ENCODE measurements around the gene RGS18.

DNA sequence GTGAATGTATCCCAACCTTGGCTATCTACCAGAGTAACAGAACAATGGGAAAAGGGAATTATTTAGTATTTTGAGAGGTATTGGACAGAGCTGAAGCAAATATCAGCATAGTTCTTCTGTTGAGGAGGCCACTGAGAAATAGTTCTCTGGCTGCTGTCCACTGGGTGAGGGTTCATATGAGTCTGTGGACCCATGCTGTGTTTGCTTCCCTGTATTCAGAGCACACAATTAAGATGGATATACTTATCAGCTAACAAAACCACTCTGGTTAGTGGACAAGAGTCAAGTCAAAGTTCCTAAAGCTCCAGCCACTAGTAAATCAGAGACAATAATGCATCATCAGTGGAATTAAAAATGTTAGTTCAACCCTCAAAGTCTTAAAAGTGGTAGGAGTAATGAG lies 66.1 kb downstream of the RGS18 start:
- TF ChIP-seq, protein P1, sequence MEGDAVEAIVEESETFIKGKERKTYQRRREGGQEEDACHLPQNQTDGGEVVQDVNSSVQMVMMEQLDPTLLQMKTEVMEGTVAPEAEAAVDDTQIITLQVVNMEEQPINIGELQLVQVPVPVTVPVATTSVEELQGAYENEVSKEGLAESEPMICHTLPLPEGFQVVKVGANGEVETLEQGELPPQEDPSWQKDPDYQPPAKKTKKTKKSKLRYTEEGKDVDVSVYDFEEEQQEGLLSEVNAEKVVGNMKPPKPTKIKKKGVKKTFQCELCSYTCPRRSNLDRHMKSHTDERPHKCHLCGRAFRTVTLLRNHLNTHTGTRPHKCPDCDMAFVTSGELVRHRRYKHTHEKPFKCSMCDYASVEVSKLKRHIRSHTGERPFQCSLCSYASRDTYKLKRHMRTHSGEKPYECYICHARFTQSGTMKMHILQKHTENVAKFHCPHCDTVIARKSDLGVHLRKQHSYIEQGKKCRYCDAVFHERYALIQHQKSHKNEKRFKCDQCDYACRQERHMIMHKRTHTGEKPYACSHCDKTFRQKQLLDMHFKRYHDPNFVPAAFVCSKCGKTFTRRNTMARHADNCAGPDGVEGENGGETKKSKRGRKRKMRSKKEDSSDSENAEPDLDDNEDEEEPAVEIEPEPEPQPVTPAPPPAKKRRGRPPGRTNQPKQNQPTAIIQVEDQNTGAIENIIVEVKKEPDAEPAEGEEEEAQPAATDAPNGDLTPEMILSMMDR (conservative IDR thresholded peaks at IDR 0.05; ENCODE audit: low read depth, low read length), result no peak
- no peak for TF ChIP-seq MAZ (IDR thresholded peaks at IDR 0.05; ENCODE audit: borderline replicate concordance, low read depth, low read length)
- TF ChIP-seq POLR2A (IDR thresholded peaks at IDR 0.05; ENCODE audit: low read depth, low read length), result no peak
- no peak for TF ChIP-seq BHLHE40 (IDR thresholded peaks at IDR 0.05; ENCODE audit: low read depth, low read length)
- TF ChIP-seq RAD21 (IDR thresholded peaks at IDR 0.05; ENCODE audit: low read length), result no peak
- no peak for TF ChIP-seq NFE2L2 (IDR thresholded peaks at IDR 0.05; ENCODE audit: low read depth, low read length)
- TF ChIP-seq SMC3 (IDR thresholded peaks at IDR 0.05; ENCODE audit: low read depth, low read length), result no peak
- no peak for TF ChIP-seq FOS (IDR thresholded peaks at IDR 0.05; ENCODE audit: low read depth, low read length)
- TF ChIP-seq RFX5 (IDR thresholded peaks at IDR 0.05; ENCODE audit: low read depth, low read length), result no peak
- TF ChIP-seq CHD1 (IDR thresholded peaks at IDR 0.05; ENCODE audit: low read depth, low read length), result no peak
- TF ChIP-seq RCOR1 (IDR thresholded peaks at IDR 0.05; ENCODE audit: insufficient replicate concordance, low read length), result no peak
- TF ChIP-seq, protein P2, sequence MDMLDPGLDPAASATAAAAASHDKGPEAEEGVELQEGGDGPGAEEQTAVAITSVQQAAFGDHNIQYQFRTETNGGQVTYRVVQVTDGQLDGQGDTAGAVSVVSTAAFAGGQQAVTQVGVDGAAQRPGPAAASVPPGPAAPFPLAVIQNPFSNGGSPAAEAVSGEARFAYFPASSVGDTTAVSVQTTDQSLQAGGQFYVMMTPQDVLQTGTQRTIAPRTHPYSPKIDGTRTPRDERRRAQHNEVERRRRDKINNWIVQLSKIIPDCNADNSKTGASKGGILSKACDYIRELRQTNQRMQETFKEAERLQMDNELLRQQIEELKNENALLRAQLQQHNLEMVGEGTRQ (IDR thresholded peaks at IDR 0.05; ENCODE audit: low read depth, low read length), result no peak
- no peak for TF ChIP-seq MXI1 (IDR thresholded peaks at IDR 0.05; ENCODE audit: borderline replicate concordance, low read depth, low read length)

All from IMR-90 (cell line).